HepG2 (cell line): ENCODE data around the gene CDK14. TPM values are rescaled to one million over a fixed set of nuclear protein-coding genes. Genes with fewer than 3 reads are reported as not detected.

Experiments used
- ATAC-seq: fragments of 200-7000 bp; cut with Tn5 transposase; 3 replicates; pipeline ENCODE4 v1.9.1; 2020; ENCODE audit warnings: mild to moderate bottlenecking, moderate library complexity
- BruUV-seq: library from RNA; stranded (reverse); fragments of 400-500 nt; replicated peaks from 2 replicates; lab custom pipeline; 2021; lab: Mats Ljungman, UMichigan
- CTCF ChIA-PET: fragments of 300-600 bp; formaldehyde crosslinking; extraction: SDS; loops from one replicate; lab custom pipeline; 2021; ENCODE audit warnings: low total read pairs, inconsistent platforms, low intra/inter-chr PET ratio; lab: Yijun Ruan, JAX
- POLR2A ChIA-PET: fragments of 350-600 bp; sonication (Branson Sonifier 250); formaldehyde crosslinking; loops from one replicate; lab custom pipeline; 2020; ENCODE audit warnings: antibody characterized with exemption, inconsistent platforms; lab: Yijun Ruan, JAX
- DNase-seq: peaks from one replicate; pipeline ENCODE4 v3.0.0-alpha.2; 2015; ENCODE audit warnings: low spot score
- FAIRE-seq: peaks from 3 replicates; lab custom pipeline; 2011; peaks lifted over from hg19 to GRCh38; lab: Jason Lieb, UNC
- H2AFZ ChIP-seq: one replicate; pipeline ENCODE4 v1.6.1; 2011; ENCODE audit warnings: low read length, inconsistent platforms
- H3K27ac ChIP-seq: fragments of 300-600 bp; 3 replicates; pipeline ENCODE4 v1.8.0; 2011; ENCODE audit warnings: mixed run types, mild to moderate bottlenecking, mixed read lengths, low read length, inconsistent platforms; ENCODE audit not compliant: insufficient read depth; ENCODE audit errors: extremely low read length
- H3K27me3 ChIP-seq, 2 experiments: fragments of 200-600 bp in 1 of 2; 2 replicates in 1 of 2; 3 replicates in 1 of 2; pipeline versions ENCODE4 v1.6.0 to v1.8.0; 2011; ENCODE audit warnings: low read length in 2 of 2, mild to moderate bottlenecking in 2 of 2, moderate library complexity in 2 of 2, inconsistent platforms in 1 of 2; ENCODE audit not compliant: insufficient read depth in 2 of 2, control insufficient read depth in 1 of 2
- H3K36me3 ChIP-seq, 2 experiments: fragments of 200-600 bp in 1 of 2; replicated peaks in 1 of 2; 2 replicates in 1 of 2; 3 replicates in 1 of 2; pipeline versions ENCODE4 v1.5.1 to v1.8.0; 2011; ENCODE audit warnings: low read length in 2 of 2, inconsistent platforms in 1 of 2; ENCODE audit not compliant: insufficient read depth in 2 of 2, control insufficient read depth in 1 of 2
- H3K4me1 ChIP-seq: 2 replicates; pipeline ENCODE4 v1.5.1; 2012; ENCODE audit warnings: low read length, inconsistent platforms; ENCODE audit not compliant: insufficient read depth
- H3K4me2 ChIP-seq: 2 replicates; pipeline ENCODE4 v1.6.0; 2011; ENCODE audit warnings: low read depth, low read length, inconsistent platforms
- H3K4me3 ChIP-seq, 3 experiments: fragments of 200-600 bp in 1 of 3; sonication (generic), shearing (Covaris generic) in 1 of 3; replicated peaks in 1 of 3; 2 replicates each; pipeline ENCODE4 v1.5.1; 2011 to 2016; ENCODE audit warnings: low read length in 3 of 3, inconsistent platforms in 2 of 3, low read depth in 2 of 3, mild to moderate bottlenecking in 2 of 3, control low read depth in 1 of 3, mixed read lengths in 1 of 3; ENCODE audit not compliant: insufficient read depth in 1 of 3
- H3K79me2 ChIP-seq: one replicate; pipeline ENCODE4 v1.6.1; 2011; ENCODE audit warnings: low read length, inconsistent platforms; ENCODE audit not compliant: insufficient read depth
- H3K9ac ChIP-seq: 2 replicates; pipeline ENCODE4 v1.6.0; 2011; ENCODE audit warnings: mild to moderate bottlenecking, low read depth, low read length, inconsistent platforms; ENCODE audit not compliant: insufficient read depth
- H3K9me3 ChIP-seq: 2 replicates; pipeline ENCODE4 v1.5.1; 2012; ENCODE audit warnings: mild to moderate bottlenecking, low read length
- H4K20me1 ChIP-seq: 2 replicates; pipeline ENCODE4 v1.6.0; 2011; ENCODE audit warnings: inconsistent platforms, mild to moderate bottlenecking, low read length, moderate library complexity; ENCODE audit not compliant: insufficient read depth
- AKNA ChIP-seq: sonication (generic); formaldehyde crosslinking; IDR thresholded peaks from 2 replicates; pipeline ENCODE4 v1.4.0; 2020; ENCODE audit warnings: missing genetic modification reagents, borderline replicate concordance
- FOXP1 ChIP-seq, 2 experiments: fragments of 450-650 bp in 1 of 2; IDR thresholded peaks; 2 replicates each; pipeline ENCODE4 v1.6.1; 2017 to 2018; ENCODE audit warnings: antibody characterized with exemption in 1 of 2
- IKZF1 ChIP-seq: fragments of 450-650 bp; IDR thresholded peaks from 2 replicates; pipeline ENCODE4 v1.7.1; 2016
- PHF8 ChIP-seq: sonication (generic); formaldehyde crosslinking; IDR thresholded peaks from 2 replicates; pipeline ENCODE4 v1.5.0; 2020; ENCODE audit warnings: missing genetic modification reagents
- SP5 ChIP-seq: IDR thresholded peaks from 2 replicates; pipeline ENCODE4 v1.6.1; 2016; ENCODE audit warnings: low read depth, borderline replicate concordance
- ZNF230 ChIP-seq: sonication (generic); formaldehyde crosslinking; IDR thresholded peaks from 2 replicates; pipeline ENCODE4 v1.4.0; 2020; ENCODE audit warnings: mild to moderate bottlenecking, missing genetic modification reagents
- ZNF841 ChIP-seq: sonication (generic); formaldehyde crosslinking; IDR thresholded peaks from 2 replicates; pipeline ENCODE4 v1.8.1; 2023; ENCODE audit warnings: missing genetic modification reagents, borderline replicate concordance
- WGBS: methylation state at CpG from one replicate; pipeline ENCODE4 v1.1.6; 2017; ENCODE audit warnings: low lambda C conversion rate; 5-methylcytosine and 5-hydroxymethylcytosine counted together
- in situ Hi-C: cut with HindIII; loops from 2 replicates; pipeline ENCODE4 v1.10.0; 2017; ENCODE audit warnings: low pct_unique_long_range_greater_than_20kb; ENCODE audit not compliant: extremely low pct_ligation_motif_present
- intact Hi-C: fragments of 100-400 bp; cut with micrococcal nuclease; formaldehyde crosslinking; loops from one replicate; pipeline ENCODE4 v1.10.0; 2022; ENCODE audit not compliant: unreplicated experiment
- polyA plus RNA-seq, 8 experiments: library from polyadenylated mRNA; depleted of rRNA in 3 of 8; stranded (reverse) in 7 of 8; unstranded in 1 of 8; fragments of >200 nt; fragmentation: Illumina TruSeq in 4 of 8; extraction: Trizol in 4 of 8; gene quantifications; 2 replicates each; pipeline versions ENCODE4 v1.2.1 to v1.2.3, GENCODE V29; 2011 to 2016; ENCODE audit warnings: low read depth in 4 of 8, missing spikeins in 1 of 8, mixed read lengths in 1 of 8; ENCODE audit not compliant: insufficient read depth in 1 of 8
- total RNA-seq, 5 experiments: library from RNA; depleted of rRNA; stranded (reverse); fragments of >200 nt; fragmentation: Illumina TruSeq; extraction: Trizol; gene quantifications; 2 replicates each; pipeline ENCODE4 v1.2.3, GENCODE V29; 2016; ENCODE audit warnings: low read depth in 1 of 5
- TF ChIP-seq, protein P1 (sequence below), 2 experiments: sonication (generic) in 1 of 2; formaldehyde crosslinking in 1 of 2; IDR thresholded peaks; 2 replicates each; pipeline versions ENCODE4 v1.4.0 to v1.6.1; 2016 to 2020; ENCODE audit warnings: borderline replicate concordance in 1 of 2, low read depth in 1 of 2, mild to moderate bottlenecking in 1 of 2, missing genetic modification reagents in 1 of 2

CDK14 gene
- total and polyA plus RNA-seq, 2 of the 13 experiments (the other 11 are each of a cell fraction or from before 2014, with no cell fraction given), result 0.26 to 0.71 TPM

DNA sequence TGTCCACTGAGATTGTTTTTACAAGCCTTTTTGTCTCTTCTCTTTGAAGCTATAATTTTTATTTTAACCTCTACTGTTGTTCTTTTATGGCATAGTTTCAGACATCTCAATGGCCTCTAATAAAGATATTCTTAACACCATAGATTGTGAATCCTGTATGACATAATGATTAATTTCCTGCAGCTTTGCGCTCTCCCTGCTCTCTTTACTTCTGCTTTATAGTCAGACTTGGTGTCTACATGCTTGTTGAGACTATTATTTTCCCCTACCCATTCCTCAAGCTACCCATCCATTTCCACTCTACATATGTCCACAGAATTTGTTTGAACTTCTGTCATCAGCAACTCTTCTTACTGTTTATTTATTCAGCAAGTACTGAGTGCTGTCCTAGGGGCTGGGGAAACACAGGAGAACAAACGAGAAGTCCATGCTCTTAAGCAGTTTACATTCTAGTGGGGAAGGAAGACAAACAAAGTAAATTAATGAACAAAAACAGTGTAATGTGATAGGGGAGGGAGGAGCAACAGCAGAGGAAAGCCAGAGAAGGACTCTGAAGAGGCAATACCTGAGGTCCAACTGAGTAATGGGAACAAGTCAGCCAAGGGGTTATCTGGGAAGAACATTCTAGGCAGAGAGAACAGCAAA is 110.1 kb downstream of the CDK14 start:
- Histone ChIP-seq H3K4me3 (no peak overlapping the region), H4K20me1 (no peaks in the 10 kb centered on the region), H3K79me2 (no peaks in the 10 kb centered on the region), H3K27me3 (no peaks in the 10 kb centered on the region), H3K27ac (no peak overlapping the region), H3K4me1 (no peaks in the 10 kb centered on the region), H2AFZ (no peak overlapping the region), H3K9me3 (no peaks in the 10 kb centered on the region), H3K36me3 (no peaks in the 10 kb centered on the region), H3K9ac (no peak overlapping the region), H3K4me2 (no peak overlapping the region)
- CTCF ChIA-PET, result no interaction called here
- intact Hi-C loops (no loop called here), in situ Hi-C loops (loop anchor here (25.0 kb wide), 1 partner anchor 306 kb away; no protein-coding TSS in a partner anchor)
- TF ChIP-seq AKNA (CRISPR knock-in tag) (no peak), FOXP1 (IDR thresholded peaks at IDR 0.05) (no peak), FOXP1 (CRISPR knock-in tag; IDR thresholded peaks at IDR 0.05) (peak; percentile 21; the same call in 1 of the 2 replicates), ZNF841 (CRISPR knock-in tag) (no peak), SP5 (CRISPR knock-in tag) (no peak), IKZF1 (no peak), PHF8 (CRISPR knock-in tag) (no peak), ZNF230 (CRISPR knock-in tag) (no peak)
- TF ChIP-seq, protein P1, sequence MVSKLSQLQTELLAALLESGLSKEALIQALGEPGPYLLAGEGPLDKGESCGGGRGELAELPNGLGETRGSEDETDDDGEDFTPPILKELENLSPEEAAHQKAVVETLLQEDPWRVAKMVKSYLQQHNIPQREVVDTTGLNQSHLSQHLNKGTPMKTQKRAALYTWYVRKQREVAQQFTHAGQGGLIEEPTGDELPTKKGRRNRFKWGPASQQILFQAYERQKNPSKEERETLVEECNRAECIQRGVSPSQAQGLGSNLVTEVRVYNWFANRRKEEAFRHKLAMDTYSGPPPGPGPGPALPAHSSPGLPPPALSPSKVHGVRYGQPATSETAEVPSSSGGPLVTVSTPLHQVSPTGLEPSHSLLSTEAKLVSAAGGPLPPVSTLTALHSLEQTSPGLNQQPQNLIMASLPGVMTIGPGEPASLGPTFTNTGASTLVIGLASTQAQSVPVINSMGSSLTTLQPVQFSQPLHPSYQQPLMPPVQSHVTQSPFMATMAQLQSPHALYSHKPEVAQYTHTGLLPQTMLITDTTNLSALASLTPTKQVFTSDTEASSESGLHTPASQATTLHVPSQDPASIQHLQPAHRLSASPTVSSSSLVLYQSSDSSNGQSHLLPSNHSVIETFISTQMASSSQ (IDR thresholded peaks at IDR 0.05; ENCODE audit: low read depth), result no peak
- TF ChIP-seq, protein P1 (CRISPR knock-in tag; IDR thresholded peaks at IDR 0.05; ENCODE audit: borderline replicate concordance), result no peak
- no TSS peak for BruUV-seq
- DNase-seq (peak; percentile 2), FAIRE-seq (no peak), ATAC-seq (peak; percentile 49; the same call in 2 of the 3 replicates)
- 50% methylated on average over 2 of the region's 2 CpGs for WGBS
- POLR2A ChIA-PET, result no interaction called here
